ENCODE measurements around the gene PP2D1. TPM values are rescaled to one million over a fixed set of nuclear protein-coding genes. Genes with fewer than 3 reads are reported as not detected.

The PP2D1 gene
- polyA plus RNA-seq, 1 of the 3 experiments (the other 2 are of a cell fraction): not detected

- no peaks in the 10 kb centered on the region for H3K9me3 ChIP-seq
- H3K27me3 ChIP-seq (ENCODE audit: insufficient read depth): no peaks in the 10 kb centered on the region
- peaks cover 10 to 20% of the 10 kb centered on the region in 2 experiments; a peak in 3 of 4 replicates for H3K4me1 ChIP-seq (ENCODE audit: control insufficient read depth in 1 of 2, insufficient read depth in 2 of 2, low read depth in 1 of 2, low read length in 1 of 2)
- peaks cover 31% of the 10 kb centered on the region for H4K20me1 ChIP-seq (ENCODE audit: insufficient read depth)
- H3K9me2 ChIP-seq: no peaks in the 10 kb centered on the region
- 59% methylated on average over 26 of the region's 26 CpGs for whole genome bisulfite sequencing (ENCODE audit: low lambda C conversion rate)
- H3K4me2 ChIP-seq: peak overlapping the region; percentile 81
- peak overlapping the region; percentile 96 for H2AFZ ChIP-seq (ENCODE audit: low read depth)
- POLR2A ChIA-PET: interaction anchor here (0.6 kb wide), 1 partner anchor 742 kb away, joined by 3 read pairs; no protein-coding TSS in a partner anchor
- peak overlapping the region; percentile 94 to 100 for H3K4me3 ChIP-seq (ENCODE audit: low read depth in 2 of 2, low read length in 1 of 2)
- TF ChIP-seq RCOR1 (IDR thresholded peaks at IDR 0.05; ENCODE audit: low read length): no peak
- no peak for TF ChIP-seq NRF1 (IDR thresholded peaks at IDR 0.05; ENCODE audit: low read depth, low read length)
- no peak for TF ChIP-seq FOSL2 (IDR thresholded peaks at IDR 0.05; ENCODE audit: borderline replicate concordance, low read depth)
- no peak for TF ChIP-seq FOXM1 (IDR thresholded peaks at IDR 0.05; ENCODE audit: low read depth)
- TF ChIP-seq ELF1 (IDR thresholded peaks at IDR 0.05): no peak
- CTCF ChIA-PET: interaction anchor here (1.2 to 1.3 kb wide), 2 partner anchors 16 to 80 kb away, joined by 3 to 4 read pairs; no protein-coding TSS in a partner anchor
- H3K79me2 ChIP-seq (ENCODE audit: insufficient read depth): peaks cover 41% of the 10 kb centered on the region
- DNase-seq: no peak
- peak overlapping the region; percentile 88 to 95 for H3K27ac ChIP-seq (ENCODE audit: low read depth in 2 of 2, low read length in 1 of 2)
- peaks cover 8 to 10% of the 10 kb centered on the region in 2 experiments for H3K36me3 ChIP-seq (replicated peaks in 1 of 2; ENCODE audit: control insufficient read depth in 1 of 2, insufficient read depth in 2 of 2, low read length in 1 of 2)
- H3F3A ChIP-seq (replicated peaks; ENCODE audit: insufficient read depth): peaks cover 9% of the 10 kb centered on the region
- H3K9ac ChIP-seq: peak overlapping the region; percentile 94
These were observed 65.9 kb downstream of the PP2D1 start for GRCh38 chr3:19945969-19946831.

- ChIA-PET CTCF (interaction anchor here (1.2 to 1.3 kb wide), 2 partner anchors 15 to 79 kb away, joined by 3 to 4 read pairs; no protein-coding TSS in a partner anchor), POLR2A (no interaction called here)
- Histone ChIP-seq H3K4me2 (no peak overlapping the region), H3K9me3 (no peaks in the 10 kb centered on the region), H4K20me1 (ENCODE audit: insufficient read depth) (peaks cover 24% of the 10 kb centered on the region), H3K9me2 (no peaks in the 10 kb centered on the region), H3K4me1 (ENCODE audit: control insufficient read depth in 1 of 2, insufficient read depth in 2 of 2, low read depth in 1 of 2, low read length in 1 of 2) (peaks cover 6 to 20% of the 10 kb centered on the region in 2 experiments; a peak in 3 of 4 replicates), H3K27ac (ENCODE audit: low read depth in 2 of 2, low read length in 1 of 2) (no peak overlapping the region), H3K9ac (no peak overlapping the region), H3K36me3 (replicated peaks in 1 of 2; ENCODE audit: control insufficient read depth in 1 of 2, insufficient read depth in 2 of 2, low read length in 1 of 2) (peaks cover 2 to 3% of the 10 kb centered on the region in 2 experiments), H3K27me3 (ENCODE audit: insufficient read depth) (no peaks in the 10 kb centered on the region), H3K79me2 (ENCODE audit: insufficient read depth) (peaks cover 34% of the 10 kb centered on the region), H3F3A (replicated peaks; ENCODE audit: insufficient read depth) (peaks cover 9% of the 10 kb centered on the region), H3K4me3 (ENCODE audit: low read depth in 2 of 2, low read length in 1 of 2) (no peak overlapping the region), H2AFZ (ENCODE audit: low read depth) (no peak overlapping the region)
- TF ChIP-seq FOSL2 (IDR thresholded peaks at IDR 0.05; ENCODE audit: borderline replicate concordance, low read depth) (no peak), GABPA (IDR thresholded peaks at IDR 0.05; ENCODE audit: low read depth) (no peak), CTCF (IDR thresholded peaks at IDR 0.05) (no peak), RCOR1 (IDR thresholded peaks at IDR 0.05; ENCODE audit: low read length) (no peak), NFIC (IDR thresholded peaks at IDR 0.05; ENCODE audit: borderline replicate concordance) (no peak), TAF1 (IDR thresholded peaks at IDR 0.05; ENCODE audit: borderline replicate concordance, low read depth, low read length) (no peak), FOXM1 (IDR thresholded peaks at IDR 0.05; ENCODE audit: low read depth) (no peak), MAX (IDR thresholded peaks at IDR 0.05; ENCODE audit: low read depth) (no peak), RFX5 (IDR thresholded peaks at IDR 0.05; ENCODE audit: low read length) (no peak), RAD21 (IDR thresholded peaks at IDR 0.05; ENCODE audit: low read length) (no peak), NRF1 (IDR thresholded peaks at IDR 0.05; ENCODE audit: low read depth, low read length) (no peak), USF1 (IDR thresholded peaks at IDR 0.05; ENCODE audit: borderline replicate concordance, low read depth) (no peak), IRF3 (IDR thresholded peaks at IDR 0.05; ENCODE audit: low read depth, low read length) (no peak), RXRA (IDR thresholded peaks at IDR 0.05; ENCODE audit: borderline replicate concordance, low read depth) (no peak), MXI1 (IDR thresholded peaks at IDR 0.05; ENCODE audit: low read depth, low read length) (no peak), ELF1 (IDR thresholded peaks at IDR 0.05) (no peak), MEF2A (IDR thresholded peaks at IDR 0.05; ENCODE audit: borderline replicate concordance, low read depth) (no peak), EZH2phosphoT487 (IDR thresholded peaks at IDR 0.05; ENCODE audit: borderline replicate concordance, low read depth) (no peak)
- DNase-seq: no peak
- 79% methylated on average over 9 of the region's 9 CpGs for WGBS (ENCODE audit: low lambda C conversion rate)
These were observed 66.5 kb downstream of the PP2D1 start for GRCh38 chr3:19945534-19945933.
